Upper lobe of right lung (tissue), 1 donor: Measurements from ENCODE around the gene PTPRN2. TPM values are rescaled to one million over a fixed set of nuclear protein-coding genes. Genes with fewer than 3 reads are reported as not detected.

Source experiments
- ATAC-seq: fragments of 200-7000 bp; cut with Tn5 transposase; one replicate; pipeline ENCODE4 v1.9.1; 2020; ENCODE audit warnings: mild to moderate bottlenecking, moderate library complexity
- DNase-seq: peaks from one replicate; pipeline ENCODE4 v3.0.0-alpha.2; 2020
- H3K27ac ChIP-seq: fragments of 200-600 bp; one replicate; pipeline ENCODE4 v1.8.0; 2022
- H3K27me3 ChIP-seq: fragments of 200-600 bp; one replicate; pipeline ENCODE4 v1.8.0; 2022; ENCODE audit warnings: mild to moderate bottlenecking
- H3K36me3 ChIP-seq: fragments of 200-600 bp; one replicate; pipeline ENCODE4 v1.8.0; 2022
- H3K4me1 ChIP-seq: fragments of 200-600 bp; one replicate; pipeline ENCODE4 v1.8.0; 2022
- H3K4me3 ChIP-seq: fragments of 200-600 bp; one replicate; pipeline ENCODE4 v1.8.0; 2022; ENCODE audit warnings: mild to moderate bottlenecking
- H3K9me3 ChIP-seq: fragments of 200-600 bp; one replicate; pipeline ENCODE4 v1.8.0; 2022
- CTCF ChIP-seq: fragments of 200-600 bp; IDR thresholded peaks from one replicate; pipeline ENCODE4 v1.8.0; 2022; ENCODE audit warnings: antibody characterized with exemption
- intact Hi-C: fragments of 100-400 bp; cut with DNase I; formaldehyde crosslinking; loops from one replicate; pipeline ENCODE4 v1.11.0; 2022
- total RNA-seq: library from RNA; stranded (reverse); fragmentation: NEBNext Ultra II Directional; extraction: Animal tissue kit (Norgen Biotek cat#: 25700); gene quantifications from one replicate; pipeline ENCODE4 v1.2.1, GENCODE V29; 2021
- donor health status: DM: no; HTN: yes; CAD: no; lungs with severe emphysema.

Gene PTPRN2
- total RNA-seq, 1 donor from 2014 or later = 4.9 TPM

GRCh38 chr7:157928171-157928794, 659.3 kb downstream of the PTPRN2 start:
- no peak for DNase-seq
- no peaks in the 10 kb centered on the region for H3K4me1 ChIP-seq

GRCh38 chr7:157927313-157927925, 660.2 kb downstream of the PTPRN2 start:
- no peak for TF ChIP-seq CTCF
- no peak overlapping the region for H3K27ac ChIP-seq
- no peak for ATAC-seq
- DNase-seq = no peak
- H3K36me3 ChIP-seq = no peaks in the 10 kb centered on the region
- no peaks in the 10 kb centered on the region for H3K9me3 ChIP-seq
- no peaks in the 10 kb centered on the region for H3K4me1 ChIP-seq
- no peak overlapping the region for H3K4me3 ChIP-seq
- intact Hi-C loops = no loop called here
- peaks cover 7% of the 10 kb centered on the region for H3K27me3 ChIP-seq

More at GRCh38 chr7:157928171-157928794, 659.3 kb downstream of the PTPRN2 start:
- no peak overlapping the region for H3K4me3 ChIP-seq
- intact Hi-C loops = no loop called here
- H3K9me3 ChIP-seq = no peaks in the 10 kb centered on the region
- TF ChIP-seq CTCF = no peak
- no peaks in the 10 kb centered on the region for H3K36me3 ChIP-seq
- no peak overlapping the region for H3K27ac ChIP-seq
- peaks cover 7% of the 10 kb centered on the region for H3K27me3 ChIP-seq
- ATAC-seq = peak; percentile 13

- Histone ChIP-seq H3K9me3 (no peaks in the 10 kb centered on the region), H3K27ac (no peak overlapping the region), H3K27me3 (peaks cover 7% of the 10 kb centered on the region), H3K4me1 (no peaks in the 10 kb centered on the region), H3K4me3 (no peak overlapping the region), H3K36me3 (no peaks in the 10 kb centered on the region)
- ATAC-seq = no peak
- intact Hi-C loops = no loop called here
- no peak for DNase-seq
- TF ChIP-seq CTCF = no peak
Measured at GRCh38 chr7:157926521-157927150, 661.0 kb downstream of the PTPRN2 start.

- Histone ChIP-seq H3K27me3 (peaks cover 7% of the 10 kb centered on the region), H3K4me1 (no peaks in the 10 kb centered on the region), H3K4me3 (no peak overlapping the region), H3K36me3 (no peaks in the 10 kb centered on the region), H3K9me3 (no peaks in the 10 kb centered on the region), H3K27ac (no peak overlapping the region)
- no peak for TF ChIP-seq CTCF
- no peak for DNase-seq
- ATAC-seq = no peak
- intact Hi-C loops = no loop called here
Measured at GRCh38 chr7:157926107-157926506, 661.5 kb downstream of the PTPRN2 start.

- Histone ChIP-seq H3K4me1 (no peaks in the 10 kb centered on the region), H3K27ac (no peak overlapping the region), H3K9me3 (no peaks in the 10 kb centered on the region), H3K27me3 (peaks cover 7% of the 10 kb centered on the region), H3K36me3 (no peaks in the 10 kb centered on the region), H3K4me3 (no peak overlapping the region)
- no peak for DNase-seq
- intact Hi-C loops = no loop called here
- ATAC-seq = no peak
- no peak for TF ChIP-seq CTCF
Measured at GRCh38 chr7:157925383-157925875, 662.2 kb downstream of the PTPRN2 start.
